GM06990 (cell line): ENCODE measurements around the gene SIK2.

Experiments
- DNase-seq: peaks from one replicate; pipeline ENCODE4 v3.0.0-alpha.2; 2011; ENCODE audit not compliant: insufficient read length; ENCODE audit errors: extremely low read depth
- H3K27me3 ChIP-seq: replicated peaks from 2 replicates; pipeline ENCODE4 v1.6.0; 2011; ENCODE audit warnings: low read length; ENCODE audit not compliant: control insufficient read depth, insufficient read depth
- H3K36me3 ChIP-seq: 2 replicates; pipeline ENCODE4 v1.5.1; 2011; ENCODE audit warnings: low read length; ENCODE audit not compliant: control insufficient read depth, insufficient read depth
- H3K4me3 ChIP-seq: replicated peaks from 2 replicates; pipeline ENCODE4 v1.5.1; 2011; ENCODE audit warnings: low read depth, mild to moderate bottlenecking, control low read depth, low read length
- TF ChIP-seq, protein P1 (sequence below): IDR thresholded peaks from 2 replicates; pipeline ENCODE4 v1.5.1; 2011; ENCODE audit warnings: low read length, control low read depth, mild to moderate bottlenecking, inconsistent platforms; ENCODE audit not compliant: insufficient read depth, poor library complexity, severe bottlenecking

The SIK2 gene

DNA sequence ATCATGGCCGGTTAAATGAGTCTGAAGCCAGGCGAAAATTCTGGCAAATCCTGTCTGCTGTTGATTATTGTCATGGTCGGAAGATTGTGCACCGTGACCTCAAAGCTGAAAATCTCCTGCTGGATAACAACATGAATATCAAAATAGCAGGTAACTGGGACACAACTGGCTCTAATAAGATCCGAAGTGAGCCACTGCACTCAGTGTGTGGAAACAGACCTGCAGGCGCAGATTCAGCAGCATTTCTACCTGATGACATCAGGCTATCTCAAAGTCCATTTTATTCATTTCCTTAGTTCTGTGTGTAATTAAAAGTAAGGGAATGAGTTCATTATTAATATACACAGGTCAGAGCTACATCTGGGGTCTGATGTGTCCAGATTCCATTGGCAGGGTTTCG is 85.8 kb downstream of the SIK2 start:
- Histone ChIP-seq H3K27me3 (no peaks in the 10 kb centered on the region), H3K4me3 (no peak overlapping the region), H3K36me3 (peaks cover 2% of the 10 kb centered on the region)
- TF ChIP-seq, protein P1, sequence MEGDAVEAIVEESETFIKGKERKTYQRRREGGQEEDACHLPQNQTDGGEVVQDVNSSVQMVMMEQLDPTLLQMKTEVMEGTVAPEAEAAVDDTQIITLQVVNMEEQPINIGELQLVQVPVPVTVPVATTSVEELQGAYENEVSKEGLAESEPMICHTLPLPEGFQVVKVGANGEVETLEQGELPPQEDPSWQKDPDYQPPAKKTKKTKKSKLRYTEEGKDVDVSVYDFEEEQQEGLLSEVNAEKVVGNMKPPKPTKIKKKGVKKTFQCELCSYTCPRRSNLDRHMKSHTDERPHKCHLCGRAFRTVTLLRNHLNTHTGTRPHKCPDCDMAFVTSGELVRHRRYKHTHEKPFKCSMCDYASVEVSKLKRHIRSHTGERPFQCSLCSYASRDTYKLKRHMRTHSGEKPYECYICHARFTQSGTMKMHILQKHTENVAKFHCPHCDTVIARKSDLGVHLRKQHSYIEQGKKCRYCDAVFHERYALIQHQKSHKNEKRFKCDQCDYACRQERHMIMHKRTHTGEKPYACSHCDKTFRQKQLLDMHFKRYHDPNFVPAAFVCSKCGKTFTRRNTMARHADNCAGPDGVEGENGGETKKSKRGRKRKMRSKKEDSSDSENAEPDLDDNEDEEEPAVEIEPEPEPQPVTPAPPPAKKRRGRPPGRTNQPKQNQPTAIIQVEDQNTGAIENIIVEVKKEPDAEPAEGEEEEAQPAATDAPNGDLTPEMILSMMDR, result no peak
- DNase-seq, result no peak

DNA sequence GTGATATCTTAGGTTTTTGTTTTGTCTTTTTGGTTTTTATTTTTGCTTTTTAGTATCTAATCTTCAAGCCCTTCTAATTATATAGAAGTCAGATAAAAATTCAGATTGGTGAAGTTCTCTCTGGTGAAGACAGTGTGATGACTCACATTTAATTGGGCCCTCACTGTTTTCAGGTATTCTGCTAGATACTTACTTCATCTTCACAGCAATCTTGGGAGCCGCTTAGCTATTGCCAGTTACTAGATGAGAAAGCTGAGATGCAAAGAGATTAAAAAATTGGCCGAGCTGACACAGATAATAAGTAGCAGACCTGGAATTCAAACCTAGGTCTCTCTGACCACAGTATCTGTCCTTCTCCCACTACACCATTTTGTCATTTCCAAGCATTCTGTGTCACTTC is 88.9 kb downstream of the SIK2 start:
- DNase-seq, result no peak
- TF ChIP-seq, protein P1, result no peak
- Histone ChIP-seq H3K4me3 (no peak overlapping the region), H3K27me3 (no peaks in the 10 kb centered on the region), H3K36me3 (peaks cover 2% of the 10 kb centered on the region)

DNA sequence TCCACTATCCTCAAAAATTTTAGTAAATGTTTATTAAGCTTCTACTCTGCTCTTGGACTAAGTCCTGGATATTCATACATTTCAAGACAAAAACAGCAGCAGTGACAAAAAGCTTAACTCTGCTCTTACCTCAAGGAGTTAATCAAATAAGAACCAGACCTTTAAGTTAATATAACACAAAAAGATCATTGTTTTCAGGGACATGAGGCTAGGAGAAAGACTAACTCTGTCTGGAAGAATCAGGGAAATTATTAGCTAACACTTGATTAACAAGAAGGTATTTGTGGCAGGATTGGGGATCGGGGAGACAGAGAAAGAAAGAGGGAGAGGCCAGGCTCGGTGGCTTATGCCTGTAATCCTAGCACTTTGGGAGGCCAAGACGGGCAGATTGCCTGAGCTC is 89.5 kb downstream of the SIK2 start:
- Histone ChIP-seq H3K4me3 (no peak overlapping the region), H3K27me3 (no peaks in the 10 kb centered on the region), H3K36me3 (peaks cover 2% of the 10 kb centered on the region)
- TF ChIP-seq, protein P1, result no peak
- no peak for DNase-seq

DNA sequence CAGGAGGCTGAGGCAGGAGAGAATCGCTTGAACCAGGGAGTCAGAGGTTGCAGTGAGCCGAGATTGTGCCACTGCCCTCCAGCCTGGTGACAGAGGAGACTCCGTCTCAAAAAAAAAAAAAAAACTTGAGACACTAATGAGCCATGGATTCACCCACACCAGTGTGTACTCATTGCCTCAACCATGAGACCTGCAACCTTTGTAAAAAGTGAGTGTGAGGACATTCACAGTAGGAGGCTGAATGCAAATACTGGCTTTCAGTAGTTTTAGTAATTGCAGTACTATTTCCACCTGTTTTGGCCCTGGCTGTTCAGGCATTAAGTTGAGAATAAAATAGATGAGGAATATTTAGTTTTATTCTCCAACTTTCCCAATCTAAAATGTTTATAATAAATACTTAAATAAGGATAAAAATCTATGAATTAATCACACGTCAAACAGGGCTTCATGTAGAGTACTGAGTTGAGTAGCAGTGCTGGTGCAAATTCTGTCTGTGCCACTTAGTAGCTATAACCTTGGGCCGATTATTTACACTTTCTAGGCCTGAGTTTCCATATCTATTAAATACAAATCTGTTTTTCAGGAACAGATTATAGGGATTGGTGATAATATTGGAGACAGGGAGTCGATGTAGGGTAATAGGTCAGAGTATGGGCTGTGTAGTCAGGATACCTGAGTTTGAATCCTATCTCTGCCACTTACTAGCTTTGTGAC is 91.1 kb downstream of the SIK2 start:
- H3K27me3 ChIP-seq, result no peaks in the 10 kb centered on the region
- DNase-seq, result no peak
- TF ChIP-seq, protein P1, result no peak

DNA sequence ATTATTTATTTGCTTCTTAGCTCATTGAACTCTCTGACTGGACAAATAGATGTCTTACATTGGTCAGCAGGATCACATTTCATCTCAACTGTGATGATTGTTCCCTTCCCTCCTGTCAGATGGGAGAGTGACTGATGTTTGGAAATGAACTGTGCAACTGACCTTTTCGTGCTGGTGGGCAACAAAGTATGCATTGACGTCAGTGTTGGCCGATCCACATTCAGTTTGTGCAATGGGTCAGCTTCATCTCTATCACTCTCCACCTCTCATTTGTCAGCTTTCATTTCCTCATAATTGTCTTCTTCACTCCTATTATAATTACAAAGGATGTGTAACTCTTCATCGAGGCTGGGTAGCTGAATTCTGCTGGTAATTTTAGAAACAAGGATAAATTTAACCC is 92.6 kb downstream of the SIK2 start:
- H3K4me3 ChIP-seq, result no peak overlapping the region
- no peak for DNase-seq
- H3K27me3 ChIP-seq, result no peaks in the 10 kb centered on the region
- TF ChIP-seq, protein P1, result no peak
- no peaks in the 10 kb centered on the region for H3K36me3 ChIP-seq

More for the DNA sequence above, 91.1 kb downstream of the SIK2 start:
- Histone ChIP-seq H3K36me3 (no peaks in the 10 kb centered on the region; the same call in 1 of the 2 replicates), H3K4me3 (no peak overlapping the region)

DNA sequence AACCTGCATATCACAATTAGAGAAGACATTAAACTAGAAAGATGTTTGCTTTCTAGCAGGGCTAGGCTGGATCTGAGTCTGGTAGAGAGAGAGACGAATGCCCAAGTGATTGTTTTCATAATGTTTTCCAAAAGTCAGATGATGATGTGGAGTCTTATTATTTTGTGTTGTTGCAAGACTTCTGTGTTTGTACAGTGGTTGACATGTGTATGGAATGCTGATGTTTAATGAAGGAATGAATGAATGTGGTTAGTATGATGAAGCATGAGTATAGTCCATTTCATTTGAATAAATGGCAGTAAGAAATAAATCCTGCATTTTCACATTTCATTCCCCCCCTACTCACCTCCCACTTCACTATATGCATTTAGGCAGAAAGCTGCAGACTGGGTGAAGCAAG is 94.3 kb downstream of the SIK2 start:
- H3K4me3 ChIP-seq, result no peak overlapping the region
- H3K36me3 ChIP-seq, result no peaks in the 10 kb centered on the region
- TF ChIP-seq, protein P1, result no peak
- no peaks in the 10 kb centered on the region for H3K27me3 ChIP-seq
- DNase-seq, result no peak
